GM12873 (cell line): ENCODE results near the gene CCDC12.

Source experiments
- TF ChIP-seq, protein P1 (sequence below): IDR thresholded peaks from 2 replicates; pipeline ENCODE4 v1.5.1; 2012; ENCODE audit warnings: low read depth, mild to moderate bottlenecking, moderate library complexity, low read length, control low read depth; ENCODE audit not compliant: insufficient read depth; ENCODE audit errors: missing control alignments

Gene CCDC12

DNA sequence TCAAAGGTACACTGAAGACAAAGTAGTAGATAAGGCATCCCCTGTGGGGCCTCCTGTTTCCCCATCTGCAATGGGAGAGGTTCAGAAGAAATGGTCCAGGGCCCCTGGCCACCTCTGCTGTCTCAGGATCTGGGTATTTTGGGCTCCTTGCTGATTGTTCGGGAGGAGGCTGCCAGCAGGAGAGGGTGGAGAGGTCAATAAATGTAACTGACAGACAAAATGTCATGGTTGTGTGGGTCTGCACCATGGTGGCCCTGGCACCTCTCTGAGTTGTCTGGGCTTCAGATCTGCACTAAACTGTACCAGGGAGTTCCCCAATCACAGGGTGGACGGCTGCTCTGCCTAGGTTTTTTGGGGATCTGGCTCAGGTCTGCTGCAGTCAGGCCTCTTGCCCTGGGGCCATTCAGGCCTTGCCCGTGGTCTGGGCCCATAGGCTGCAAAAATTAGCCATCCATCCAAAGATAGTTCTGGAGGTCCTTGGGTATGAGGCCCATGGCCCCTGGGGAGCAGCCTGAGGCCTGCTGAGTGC is 10.3 kb upstream of the CCDC12 start:
- TF ChIP-seq, protein P1, sequence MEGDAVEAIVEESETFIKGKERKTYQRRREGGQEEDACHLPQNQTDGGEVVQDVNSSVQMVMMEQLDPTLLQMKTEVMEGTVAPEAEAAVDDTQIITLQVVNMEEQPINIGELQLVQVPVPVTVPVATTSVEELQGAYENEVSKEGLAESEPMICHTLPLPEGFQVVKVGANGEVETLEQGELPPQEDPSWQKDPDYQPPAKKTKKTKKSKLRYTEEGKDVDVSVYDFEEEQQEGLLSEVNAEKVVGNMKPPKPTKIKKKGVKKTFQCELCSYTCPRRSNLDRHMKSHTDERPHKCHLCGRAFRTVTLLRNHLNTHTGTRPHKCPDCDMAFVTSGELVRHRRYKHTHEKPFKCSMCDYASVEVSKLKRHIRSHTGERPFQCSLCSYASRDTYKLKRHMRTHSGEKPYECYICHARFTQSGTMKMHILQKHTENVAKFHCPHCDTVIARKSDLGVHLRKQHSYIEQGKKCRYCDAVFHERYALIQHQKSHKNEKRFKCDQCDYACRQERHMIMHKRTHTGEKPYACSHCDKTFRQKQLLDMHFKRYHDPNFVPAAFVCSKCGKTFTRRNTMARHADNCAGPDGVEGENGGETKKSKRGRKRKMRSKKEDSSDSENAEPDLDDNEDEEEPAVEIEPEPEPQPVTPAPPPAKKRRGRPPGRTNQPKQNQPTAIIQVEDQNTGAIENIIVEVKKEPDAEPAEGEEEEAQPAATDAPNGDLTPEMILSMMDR = no peak

DNA sequence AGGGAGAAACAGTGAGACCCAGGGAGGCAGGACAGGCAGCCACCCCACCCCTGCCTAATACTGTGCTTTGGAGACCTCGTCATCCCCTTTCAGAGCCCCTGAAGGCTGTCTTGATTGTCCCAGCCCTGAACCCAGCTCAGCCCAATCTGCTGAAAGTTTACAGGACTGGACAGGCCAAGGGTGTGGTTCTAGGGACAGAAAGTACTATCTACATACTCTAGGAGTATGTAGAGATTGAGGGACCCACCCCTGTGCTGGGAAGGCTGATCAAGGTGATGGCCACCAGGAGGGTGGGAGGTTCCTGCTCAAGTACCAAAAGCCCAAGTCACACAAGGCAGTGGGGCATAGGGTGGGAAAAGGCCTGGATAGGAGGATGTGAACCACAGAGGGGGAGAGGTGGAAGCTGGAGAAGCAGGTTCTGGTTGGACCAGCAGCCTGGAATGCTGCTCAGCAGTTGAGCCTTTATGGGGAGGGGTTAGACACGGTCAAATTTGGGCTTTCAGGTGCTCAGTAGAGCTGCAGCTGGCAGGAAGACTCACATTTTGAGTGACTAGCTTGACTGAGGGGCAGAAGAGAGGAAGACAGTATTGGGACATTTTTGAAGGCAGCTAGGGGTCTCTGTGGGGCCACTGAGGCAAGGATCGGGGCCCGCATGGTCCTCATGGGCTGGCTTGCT is 9.6 kb upstream of the CCDC12 start:
- TF ChIP-seq, protein P1 = no peak

DNA sequence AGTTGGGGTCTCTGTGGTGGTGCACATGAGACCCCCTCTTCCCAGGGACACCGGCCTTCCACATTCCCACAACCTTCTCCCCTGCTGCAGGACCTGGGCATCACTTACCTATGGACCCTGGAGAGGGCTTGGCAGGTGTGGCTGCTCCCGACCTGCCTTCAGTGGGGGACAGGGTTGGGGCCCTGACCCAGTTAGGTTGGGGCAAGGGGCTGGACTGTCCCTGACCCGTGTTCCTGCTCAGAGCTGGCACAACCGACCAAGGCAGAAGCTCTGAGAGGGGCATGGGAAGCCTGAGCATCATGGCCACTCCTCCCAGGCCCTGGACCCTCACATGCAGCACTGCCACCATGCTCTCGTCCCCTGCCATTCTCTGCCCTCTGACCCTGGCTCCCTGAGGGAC is 9.0 kb upstream of the CCDC12 start:
- TF ChIP-seq, protein P1 = no peak

DNA sequence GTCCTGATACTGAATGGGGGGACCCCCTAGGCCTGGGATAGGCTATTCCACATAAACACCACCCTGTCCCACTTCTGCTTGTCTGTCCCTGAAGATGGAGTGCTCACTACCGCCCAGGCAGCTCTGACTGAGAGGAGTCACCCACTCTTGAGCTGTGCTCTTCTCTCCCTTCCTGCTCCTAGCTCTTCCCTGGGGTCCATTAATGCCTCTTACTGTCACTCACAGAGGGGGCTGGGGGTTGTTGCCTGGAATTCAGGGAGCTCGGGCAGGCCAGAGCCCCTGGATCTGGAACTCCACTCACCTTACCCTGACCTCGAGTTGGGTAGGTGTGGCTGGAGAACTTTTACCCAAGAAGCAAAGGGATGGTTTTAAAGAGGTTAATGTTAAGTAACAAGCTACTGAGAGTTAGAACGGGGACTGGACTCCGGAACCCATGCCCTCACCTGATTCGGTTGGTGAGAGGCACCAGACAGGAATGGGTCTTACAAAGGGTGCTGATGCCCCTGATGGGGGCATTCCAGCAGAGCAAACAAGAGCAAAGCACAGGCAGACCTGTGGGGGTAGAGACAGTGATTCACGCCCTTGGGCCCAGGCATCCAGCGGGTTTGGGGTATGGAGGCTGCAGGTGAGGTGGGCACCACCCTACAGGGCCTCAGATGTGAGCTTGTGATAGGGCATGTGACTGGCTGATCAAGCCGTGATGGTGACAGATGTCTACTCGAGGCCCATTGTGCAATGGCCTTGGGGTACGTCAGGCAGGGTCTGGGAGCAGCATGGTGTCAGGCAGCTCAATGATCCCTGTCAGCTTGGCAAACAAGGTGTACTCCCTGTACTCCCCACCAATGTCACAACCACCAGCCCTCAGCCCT is 8.3 kb upstream of the CCDC12 start:
- TF ChIP-seq, protein P1 = no peak

DNA sequence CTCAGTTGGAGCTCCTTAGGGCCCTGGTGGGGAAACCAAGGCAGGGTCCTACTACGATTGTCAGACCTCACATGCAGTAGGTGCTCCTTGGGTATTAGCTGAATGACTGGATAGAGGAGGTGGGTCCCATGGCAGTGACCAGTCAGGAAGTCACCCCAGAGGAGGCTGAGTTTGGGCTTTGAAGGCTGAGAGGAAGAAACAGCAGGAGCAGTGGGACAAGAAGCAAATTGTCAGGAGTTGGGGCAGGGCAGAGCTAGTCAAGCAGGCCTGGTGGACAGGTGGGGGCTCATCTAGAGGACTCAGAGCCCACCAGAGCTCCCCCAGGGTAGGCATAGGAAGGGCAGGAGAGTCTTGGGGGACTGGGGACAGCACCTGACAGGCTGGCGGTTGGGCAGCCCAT is 6.0 kb upstream of the CCDC12 start:
- TF ChIP-seq, protein P1 = no peak

DNA sequence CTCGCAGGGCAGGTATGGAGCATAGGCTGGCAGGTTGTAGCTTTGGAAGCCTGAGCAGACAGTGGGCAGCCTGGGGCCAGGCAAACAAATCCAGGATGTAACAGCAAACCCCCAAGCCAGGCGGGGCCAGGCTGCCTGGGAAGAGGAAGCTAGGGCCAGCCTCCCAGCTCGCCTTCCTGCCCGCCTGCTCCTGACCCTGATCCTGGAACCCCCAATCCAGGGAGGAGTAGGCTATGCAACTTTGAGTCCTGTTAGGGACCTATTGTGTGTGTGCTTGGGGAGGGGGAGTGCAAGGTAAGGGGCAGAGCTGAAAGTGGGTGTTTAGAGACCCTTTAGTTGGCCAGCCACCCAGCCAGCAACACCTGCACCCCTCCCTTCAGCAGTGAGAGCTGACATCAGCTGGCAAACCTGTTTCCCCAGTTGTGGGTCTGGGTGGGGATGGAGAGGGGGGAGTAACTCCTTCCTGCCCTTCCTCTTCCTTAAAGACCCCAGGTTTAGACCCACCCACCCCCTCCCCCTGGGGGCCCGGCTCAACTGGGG is 5.5 kb upstream of the CCDC12 start:
- TF ChIP-seq, protein P1 = no peak

DNA sequence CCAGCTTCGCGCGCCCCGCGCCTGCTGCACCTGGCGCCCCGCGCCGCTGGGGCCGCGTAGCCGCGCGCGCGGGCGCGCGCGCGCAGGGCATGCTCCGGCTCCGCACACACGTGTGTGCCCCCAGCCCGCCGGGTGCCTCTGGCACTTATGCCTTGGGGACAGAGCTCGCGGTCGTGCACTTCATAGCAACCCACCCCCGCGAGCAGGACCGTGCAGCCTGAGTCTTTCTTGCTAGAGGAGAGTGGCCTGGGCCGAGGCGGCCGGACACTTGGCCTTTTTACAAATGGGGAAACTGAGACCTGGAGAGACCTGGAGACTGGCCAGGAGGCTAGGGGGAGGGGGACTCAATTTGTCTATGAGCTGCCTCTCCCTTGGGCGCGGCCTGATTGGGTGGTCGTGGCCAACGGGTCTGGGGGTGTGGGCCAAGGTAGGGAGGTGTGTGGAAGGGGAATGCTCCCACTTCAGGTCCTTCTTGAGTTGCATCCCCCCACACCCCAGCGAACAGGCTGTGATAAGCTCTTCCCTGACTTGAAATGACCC is 3.5 kb upstream of the CCDC12 start:
- TF ChIP-seq, protein P1 = no peak
